ENCODE results near the gene VSTM5. TPM values are rescaled to one million over a fixed set of nuclear protein-coding genes. Genes with fewer than 3 reads are reported as not detected.

The VSTM5 gene
- total RNA-seq, 2 experiments from 2014 or later: not detected

- H3K36me3 Mint-ChIP-seq: no peaks in the 10 kb centered on the region
- DNase-seq (no peak), ATAC-seq (no peak)
- H3K4me1 Mint-ChIP-seq: no peaks in the 10 kb centered on the region
- peaks cover 5% of the 10 kb centered on the region for H3K27me3 Mint-ChIP-seq
- H3K4me3 Mint-ChIP-seq: no peak overlapping the region
- CTCF ChIA-PET: no interaction called here
- no peaks in the 10 kb centered on the region for H3K9me3 Mint-ChIP-seq (ENCODE audit: low read depth)
- H3K27ac Mint-ChIP-seq: no peak overlapping the region
Observed at GRCh38 chr11:93831343-93832127, 18.9 kb downstream of the VSTM5 start.

- H3K4me3 Mint-ChIP-seq: no peak overlapping the region
- no peaks in the 10 kb centered on the region for H3K36me3 Mint-ChIP-seq
- ATAC-seq (no peak), DNase-seq (no peak)
- H3K27me3 Mint-ChIP-seq: peaks cover 6% of the 10 kb centered on the region
- H3K9me3 Mint-ChIP-seq (ENCODE audit: low read depth): no peaks in the 10 kb centered on the region
- H3K4me1 Mint-ChIP-seq: no peaks in the 10 kb centered on the region
- H3K27ac Mint-ChIP-seq: no peak overlapping the region
- CTCF ChIA-PET: no interaction called here
Observed at GRCh38 chr11:93829598-93829997, 20.8 kb downstream of the VSTM5 start.

- no peak overlapping the region for H3K27ac Mint-ChIP-seq
- no peaks in the 10 kb centered on the region for H3K36me3 Mint-ChIP-seq
- DNase-seq (no peak), ATAC-seq (no peak)
- H3K27me3 Mint-ChIP-seq: peaks cover 7% of the 10 kb centered on the region
- no peak overlapping the region for H3K4me3 Mint-ChIP-seq
- H3K9me3 Mint-ChIP-seq (ENCODE audit: low read depth): no peaks in the 10 kb centered on the region
- CTCF ChIA-PET: interaction anchor here (0.6 kb wide), 1 partner anchor 11 kb away, joined by 4 read pairs; no protein-coding TSS in a partner anchor
- H3K4me1 Mint-ChIP-seq: no peaks in the 10 kb centered on the region
Observed at GRCh38 chr11:93827363-93827762, 23.1 kb downstream of the VSTM5 start.

- Mint-ChIP-seq H3K27me3 (peaks cover 7% of the 10 kb centered on the region), H3K9me3 (ENCODE audit: low read depth) (no peaks in the 10 kb centered on the region), H3K4me1 (no peaks in the 10 kb centered on the region), H3K36me3 (no peaks in the 10 kb centered on the region), H3K4me3 (no peak overlapping the region), H3K27ac (no peak overlapping the region)
- DNase-seq: no peak
- CTCF ChIA-PET: no interaction called here
- no peak for ATAC-seq
Observed at GRCh38 chr11:93823210-93823609, 27.2 kb downstream of the VSTM5 start.

- H3K36me3 Mint-ChIP-seq: no peaks in the 10 kb centered on the region
- no peaks in the 10 kb centered on the region for H3K9me3 Mint-ChIP-seq (ENCODE audit: low read depth)
- no peaks in the 10 kb centered on the region for H3K4me1 Mint-ChIP-seq
- DNase-seq: no peak
- H3K4me3 Mint-ChIP-seq: no peak overlapping the region
- H3K27me3 Mint-ChIP-seq: peaks cover 7% of the 10 kb centered on the region
- no peak overlapping the region for H3K27ac Mint-ChIP-seq
- CTCF ChIA-PET: no interaction called here
- ATAC-seq: no peak
Observed at GRCh38 chr11:93822359-93822758, 28.1 kb downstream of the VSTM5 start.

- H3K4me3 Mint-ChIP-seq: no peak overlapping the region
- peaks cover 7% of the 10 kb centered on the region for H3K27me3 Mint-ChIP-seq
- DNase-seq (no peak), ATAC-seq (no peak)
- H3K36me3 Mint-ChIP-seq: no peaks in the 10 kb centered on the region
- H3K4me1 Mint-ChIP-seq: no peaks in the 10 kb centered on the region
- no peak overlapping the region for H3K27ac Mint-ChIP-seq
- H3K9me3 Mint-ChIP-seq (ENCODE audit: low read depth): no peaks in the 10 kb centered on the region
- CTCF ChIA-PET: no interaction called here
Observed at GRCh38 chr11:93821617-93822016, 28.8 kb downstream of the VSTM5 start.

- Mint-ChIP-seq H3K27ac (no peak overlapping the region), H3K9me3 (ENCODE audit: low read depth) (no peaks in the 10 kb centered on the region), H3K4me3 (no peak overlapping the region), H3K36me3 (peaks cover 3% of the 10 kb centered on the region), H3K4me1 (no peaks in the 10 kb centered on the region), H3K27me3 (peaks cover 7% of the 10 kb centered on the region)
- no peak for DNase-seq
- CTCF ChIA-PET: interaction anchor here (0.9 kb wide), 1 partner anchor 168 kb away, joined by 4 read pairs; no protein-coding TSS in a partner anchor
- no peak for ATAC-seq
Observed at GRCh38 chr11:93820847-93821246, 29.6 kb downstream of the VSTM5 start.

- H3K36me3 Mint-ChIP-seq: peaks cover 8% of the 10 kb centered on the region
- no peak overlapping the region for H3K27ac Mint-ChIP-seq
- no peak overlapping the region for H3K4me3 Mint-ChIP-seq
- no peaks in the 10 kb centered on the region for H3K9me3 Mint-ChIP-seq (ENCODE audit: low read depth)
- peaks cover 7% of the 10 kb centered on the region for H3K27me3 Mint-ChIP-seq
- DNase-seq (no peak), ATAC-seq (no peak)
- CTCF ChIA-PET: interaction anchor here (0.9 kb wide), 1 partner anchor 167 kb away, joined by 4 read pairs; no protein-coding TSS in a partner anchor
- H3K4me1 Mint-ChIP-seq: no peaks in the 10 kb centered on the region
Observed at GRCh38 chr11:93819966-93820695, 30.3 kb downstream of the VSTM5 start.

- Mint-ChIP-seq H3K27me3 (no peaks in the 10 kb centered on the region), H3K36me3 (peaks cover 25% of the 10 kb centered on the region), H3K4me3 (no peak overlapping the region), H3K9me3 (ENCODE audit: low read depth) (no peaks in the 10 kb centered on the region), H3K4me1 (no peaks in the 10 kb centered on the region), H3K27ac (no peak overlapping the region)
- no peak for ATAC-seq
- CTCF ChIA-PET: no interaction called here
- DNase-seq: no peak
Observed at GRCh38 chr11:93817426-93818348, 32.7 kb downstream of the VSTM5 start.

- Mint-ChIP-seq H3K27ac (no peak overlapping the region), H3K36me3 (peaks cover 45% of the 10 kb centered on the region), H3K4me3 (no peak overlapping the region), H3K9me3 (ENCODE audit: low read depth) (no peaks in the 10 kb centered on the region), H3K27me3 (no peaks in the 10 kb centered on the region), H3K4me1 (no peaks in the 10 kb centered on the region)
- DNase-seq (no peak), ATAC-seq (no peak)
- CTCF ChIA-PET: no interaction called here
Observed at GRCh38 chr11:93814966-93815633, 35.3 kb downstream of the VSTM5 start.

- CTCF ChIA-PET: no interaction called here
- Mint-ChIP-seq H3K36me3 (peaks cover 52% of the 10 kb centered on the region), H3K4me1 (no peaks in the 10 kb centered on the region), H3K27ac (no peak overlapping the region), H3K9me3 (ENCODE audit: low read depth) (no peaks in the 10 kb centered on the region), H3K4me3 (no peak overlapping the region), H3K27me3 (no peaks in the 10 kb centered on the region)
- no peak for DNase-seq
- ATAC-seq: no peak
Observed at GRCh38 chr11:93813974-93814373, 36.4 kb downstream of the VSTM5 start.

- Mint-ChIP-seq H3K27me3 (no peaks in the 10 kb centered on the region), H3K9me3 (ENCODE audit: low read depth) (no peaks in the 10 kb centered on the region), H3K27ac (no peak overlapping the region), H3K4me3 (no peak overlapping the region), H3K4me1 (no peaks in the 10 kb centered on the region), H3K36me3 (peaks cover 57% of the 10 kb centered on the region)
- DNase-seq: no peak
- ATAC-seq: no peak
- CTCF ChIA-PET: interaction anchor here (0.6 to 1.6 kb wide), 4 partner anchors 9 to 73 kb away, joined by 3 to 4 read pairs (median 3); no protein-coding TSS in a partner anchor
Observed at GRCh38 chr11:93807980-93808379, 42.4 kb downstream of the VSTM5 start.

- no peak overlapping the region for H3K27ac Mint-ChIP-seq
- ATAC-seq (no peak), DNase-seq (no peak)
- no peaks in the 10 kb centered on the region for H3K4me1 Mint-ChIP-seq
- no peak overlapping the region for H3K4me3 Mint-ChIP-seq
- no peaks in the 10 kb centered on the region for H3K27me3 Mint-ChIP-seq
- CTCF ChIA-PET: no interaction called here
- H3K9me3 Mint-ChIP-seq (ENCODE audit: low read depth): no peaks in the 10 kb centered on the region
- peaks cover 41% of the 10 kb centered on the region for H3K36me3 Mint-ChIP-seq
Observed at GRCh38 chr11:93804879-93805278, 45.5 kb downstream of the VSTM5 start.

Data from activated CD8-positive, alpha-beta memory T cell treated with anti-CD3 and anti-CD28 coated beads, Interleukin-2, amount 10 ng/mL, durations not matched to agents 7 days and 5 days (primary cell).